ENCODE measurements around the gene SNUPN. TPM values are rescaled to one million over a fixed set of nuclear protein-coding genes. Genes with fewer than 3 reads are reported as not detected.
A peak's percentile ranks its signal among the peaks of the same experiment; 100 is the strongest.

Gene SNUPN
- total and polyA plus RNA-seq, 2 donors (not counting 1 experiment from before 2014, with no cell fraction given), result 32.1 to 32.7 TPM

GRCh38 chr15:75577401-75578172, 47.9 kb downstream of the SNUPN start:
- peak overlapping the region; percentile 77 for H3K4me2 ChIP-seq (ENCODE audit: extremely low read depth, insufficient read depth, low read length)
- DNase-seq (ENCODE audit: low read depth in 2 of 2), result peak; percentile 26 to 37
- H3K79me2 ChIP-seq (ENCODE audit: control insufficient read depth, insufficient read depth, low read length), result peaks cover 53% of the 10 kb centered on the region
- H3K4me1 ChIP-seq (ENCODE audit: control insufficient read depth, extremely low read depth, insufficient read depth, low read length), result peaks cover 7% of the 10 kb centered on the region
- H4K20me1 ChIP-seq (ENCODE audit: control insufficient read depth, extremely low read depth, insufficient read depth, low read length), result peaks cover 2% of the 10 kb centered on the region
- H3K27me3 ChIP-seq (ENCODE audit: control insufficient read depth, insufficient read depth, low read length), result no peaks in the 10 kb centered on the region
- H2AFZ ChIP-seq (ENCODE audit: low read length), result no peak overlapping the region
- peak overlapping the region; percentile 68 for H3K27ac ChIP-seq (ENCODE audit: insufficient read depth, low read length)
- H3K4me3 ChIP-seq (replicated peaks in 1 of 4; ENCODE audit: control extremely low read depth in 1 of 4, insufficient read depth in 1 of 4, low read depth in 3 of 4, low read length in 4 of 4), result peak overlapping the region; percentile 57 to 94 (median 74)
- no peaks in the 10 kb centered on the region for H3K9me3 ChIP-seq (ENCODE audit: control insufficient read depth, insufficient read depth, low read depth, low read length)
- H3K9ac ChIP-seq (ENCODE audit: insufficient read depth, low read length), result peak overlapping the region; percentile 80
- TF ChIP-seq CTCF (conservative IDR thresholded peaks at IDR 0.05 in 1 of 2, IDR thresholded peaks at IDR 0.05 in 1 of 2; ENCODE audit: low read depth in 1 of 2, low read length in 2 of 2) (no peak), EZH2 (IDR thresholded peaks at IDR 0.05; ENCODE audit: low read length, missing control alignments) (no peak)
- no peaks in the 10 kb centered on the region for H3K36me3 ChIP-seq (ENCODE audit: control insufficient read depth, insufficient read depth, low read length)

GRCh38 chr15:75573648-75574384, 51.7 kb downstream of the SNUPN start:
- peaks cover 2% of the 10 kb centered on the region for H4K20me1 ChIP-seq (ENCODE audit: control insufficient read depth, extremely low read depth, insufficient read depth, low read length)

More at GRCh38 chr15:75573648-75574384, 51.7 kb downstream of the SNUPN start:
- DNase-seq (ENCODE audit: low read depth in 2 of 2), result no peak
- Histone ChIP-seq H3K27me3 (ENCODE audit: control insufficient read depth, insufficient read depth, low read length) (no peaks in the 10 kb centered on the region), H3K27ac (ENCODE audit: insufficient read depth, low read length) (no peak overlapping the region), H3K4me2 (ENCODE audit: extremely low read depth, insufficient read depth, low read length) (no peak overlapping the region), H3K79me2 (ENCODE audit: control insufficient read depth, insufficient read depth, low read length) (peaks cover 80% of the 10 kb centered on the region), H2AFZ (ENCODE audit: low read length) (no peak overlapping the region), H3K4me1 (ENCODE audit: control insufficient read depth, extremely low read depth, insufficient read depth, low read length) (peaks cover 4% of the 10 kb centered on the region), H3K36me3 (ENCODE audit: control insufficient read depth, insufficient read depth, low read length) (no peaks in the 10 kb centered on the region), H3K9me3 (ENCODE audit: control insufficient read depth, insufficient read depth, low read depth, low read length) (no peaks in the 10 kb centered on the region), H3K4me3 (replicated peaks in 1 of 4; ENCODE audit: control extremely low read depth in 1 of 4, insufficient read depth in 1 of 4, low read depth in 3 of 4, low read length in 4 of 4) (no peak overlapping the region), H3K9ac (ENCODE audit: insufficient read depth, low read length) (no peak overlapping the region)
- TF ChIP-seq CTCF (conservative IDR thresholded peaks at IDR 0.05 in 1 of 2, IDR thresholded peaks at IDR 0.05 in 1 of 2; ENCODE audit: low read depth in 1 of 2, low read length in 2 of 2) (no peak), EZH2 (IDR thresholded peaks at IDR 0.05; ENCODE audit: low read length, missing control alignments) (no peak)
